HG02981 (cell line): Measurements from ENCODE around the gene SEMA6B.
"Not testable (repeated sequence)": the region's sequence is repeated elsewhere in the genome, so short reads cannot be mapped to it uniquely, and the experiment has no call there.

Source experiments
- ATAC-seq: cut with Tn5 transposase; IDR thresholded peaks from one replicate; pipeline ENCODE4 v1.9.1; 2021; ENCODE audit warnings: mild to moderate bottlenecking, moderate library complexity; ENCODE audit not compliant: unreplicated experiment

Gene SEMA6B, protein sequence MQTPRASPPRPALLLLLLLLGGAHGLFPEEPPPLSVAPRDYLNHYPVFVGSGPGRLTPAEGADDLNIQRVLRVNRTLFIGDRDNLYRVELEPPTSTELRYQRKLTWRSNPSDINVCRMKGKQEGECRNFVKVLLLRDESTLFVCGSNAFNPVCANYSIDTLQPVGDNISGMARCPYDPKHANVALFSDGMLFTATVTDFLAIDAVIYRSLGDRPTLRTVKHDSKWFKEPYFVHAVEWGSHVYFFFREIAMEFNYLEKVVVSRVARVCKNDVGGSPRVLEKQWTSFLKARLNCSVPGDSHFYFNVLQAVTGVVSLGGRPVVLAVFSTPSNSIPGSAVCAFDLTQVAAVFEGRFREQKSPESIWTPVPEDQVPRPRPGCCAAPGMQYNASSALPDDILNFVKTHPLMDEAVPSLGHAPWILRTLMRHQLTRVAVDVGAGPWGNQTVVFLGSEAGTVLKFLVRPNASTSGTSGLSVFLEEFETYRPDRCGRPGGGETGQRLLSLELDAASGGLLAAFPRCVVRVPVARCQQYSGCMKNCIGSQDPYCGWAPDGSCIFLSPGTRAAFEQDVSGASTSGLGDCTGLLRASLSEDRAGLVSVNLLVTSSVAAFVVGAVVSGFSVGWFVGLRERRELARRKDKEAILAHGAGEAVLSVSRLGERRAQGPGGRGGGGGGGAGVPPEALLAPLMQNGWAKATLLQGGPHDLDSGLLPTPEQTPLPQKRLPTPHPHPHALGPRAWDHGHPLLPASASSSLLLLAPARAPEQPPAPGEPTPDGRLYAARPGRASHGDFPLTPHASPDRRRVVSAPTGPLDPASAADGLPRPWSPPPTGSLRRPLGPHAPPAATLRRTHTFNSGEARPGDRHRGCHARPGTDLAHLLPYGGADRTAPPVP

DNA sequence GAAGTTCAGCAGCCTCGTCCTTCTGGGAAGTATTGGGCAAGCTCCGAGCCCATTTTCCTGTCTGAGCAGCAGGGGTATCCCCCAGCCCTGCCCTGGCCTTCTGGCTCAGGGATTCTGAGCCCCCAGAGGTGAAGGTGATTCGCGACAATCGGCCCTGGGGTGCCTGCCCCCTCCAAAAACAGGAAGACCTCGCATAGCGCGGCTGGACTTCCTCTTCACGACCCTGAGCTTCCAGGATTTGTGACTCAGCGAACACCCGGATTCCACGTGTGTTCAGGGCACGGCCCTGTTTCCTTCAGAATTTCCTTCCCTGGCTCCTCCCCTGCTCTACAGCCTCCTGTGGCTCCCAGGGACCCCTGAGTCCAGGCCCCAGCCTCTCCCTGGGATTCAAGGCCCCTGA, at the start of gene SEMA6B:
Gene SEMA6B, minus strand, starts transcription at position 116 of the 400 bp plus-strand sequence. CDS start 1,227 bp downstream, outside the sequence.
- ATAC-seq: no peak

- ATAC-seq: no peak
Measured at GRCh38 chr19:4606921-4607678, 47.6 kb upstream of the SEMA6B start.

DNA sequence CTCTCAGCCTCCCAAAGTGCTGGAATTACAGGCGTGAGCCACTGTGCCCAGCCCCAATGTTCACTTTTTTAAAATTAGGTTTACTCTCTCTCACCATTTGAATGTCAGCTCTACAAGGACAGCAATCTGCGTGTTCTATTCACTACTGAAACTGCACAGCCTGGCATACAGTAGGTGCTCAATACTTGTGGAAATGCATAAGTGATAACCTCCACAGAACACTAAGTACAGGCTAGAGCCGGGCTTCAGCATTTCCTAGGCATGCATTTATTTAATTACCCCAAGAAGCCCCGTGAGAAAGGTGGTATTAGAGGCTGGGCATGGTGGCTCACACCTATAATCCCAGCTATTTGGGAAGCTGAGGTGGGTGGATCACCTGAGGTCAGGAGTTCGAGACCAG, 46.7 kb upstream of the SEMA6B start:
- ATAC-seq: no peak

DNA sequence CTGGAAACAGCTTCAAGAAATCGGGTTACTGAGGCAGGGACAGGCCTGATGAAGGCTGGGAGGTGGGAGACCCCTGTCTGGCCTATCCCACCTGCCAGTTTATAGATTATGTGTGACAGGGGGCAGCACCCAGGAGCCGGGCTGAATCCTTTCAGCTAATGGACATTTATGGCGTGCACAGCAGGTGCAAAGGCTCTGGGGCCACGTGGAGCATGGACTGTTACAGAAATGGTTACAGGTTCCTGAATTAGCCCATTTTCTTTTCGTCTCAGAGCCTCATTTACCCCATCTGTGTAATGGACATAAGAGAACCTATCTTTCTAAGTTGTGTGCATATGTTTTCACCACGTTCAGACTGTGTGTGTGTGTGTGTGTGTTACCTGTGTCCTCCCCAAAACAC, 45.4 kb upstream of the SEMA6B start:
- no peak for ATAC-seq

GRCh38 chr19:4602915-4603314, 43.4 kb upstream of the SEMA6B start:
- ATAC-seq: no peak

GRCh38 chr19:4602173-4602788, 42.8 kb upstream of the SEMA6B start:
- no peak for ATAC-seq

- ATAC-seq: no peak
Measured at GRCh38 chr19:4600893-4601292, 41.4 kb upstream of the SEMA6B start.

- no peak for ATAC-seq
Measured at GRCh38 chr19:4600082-4600481, 40.6 kb upstream of the SEMA6B start.

DNA sequence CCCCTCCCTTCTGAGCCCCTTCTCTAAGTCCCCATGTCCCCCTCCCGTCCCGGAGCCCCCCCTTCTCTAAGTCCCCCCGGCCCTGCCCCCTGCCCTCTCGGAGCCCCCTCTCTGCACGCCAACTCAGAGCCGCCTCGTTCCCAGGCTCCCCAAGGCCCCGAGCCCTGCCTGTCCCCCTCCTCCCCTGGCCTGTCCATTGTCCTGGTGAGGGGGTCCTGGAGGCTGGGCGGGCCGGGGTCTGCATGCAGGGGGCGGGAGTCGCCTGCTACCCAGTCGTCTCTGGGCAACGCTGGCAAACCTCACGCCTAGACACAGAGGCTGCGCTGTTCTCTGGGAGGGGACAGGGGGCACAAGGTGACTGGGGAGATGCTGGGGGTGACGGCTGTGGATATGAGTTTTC, 39.2 kb upstream of the SEMA6B start:
- ATAC-seq: no peak

DNA sequence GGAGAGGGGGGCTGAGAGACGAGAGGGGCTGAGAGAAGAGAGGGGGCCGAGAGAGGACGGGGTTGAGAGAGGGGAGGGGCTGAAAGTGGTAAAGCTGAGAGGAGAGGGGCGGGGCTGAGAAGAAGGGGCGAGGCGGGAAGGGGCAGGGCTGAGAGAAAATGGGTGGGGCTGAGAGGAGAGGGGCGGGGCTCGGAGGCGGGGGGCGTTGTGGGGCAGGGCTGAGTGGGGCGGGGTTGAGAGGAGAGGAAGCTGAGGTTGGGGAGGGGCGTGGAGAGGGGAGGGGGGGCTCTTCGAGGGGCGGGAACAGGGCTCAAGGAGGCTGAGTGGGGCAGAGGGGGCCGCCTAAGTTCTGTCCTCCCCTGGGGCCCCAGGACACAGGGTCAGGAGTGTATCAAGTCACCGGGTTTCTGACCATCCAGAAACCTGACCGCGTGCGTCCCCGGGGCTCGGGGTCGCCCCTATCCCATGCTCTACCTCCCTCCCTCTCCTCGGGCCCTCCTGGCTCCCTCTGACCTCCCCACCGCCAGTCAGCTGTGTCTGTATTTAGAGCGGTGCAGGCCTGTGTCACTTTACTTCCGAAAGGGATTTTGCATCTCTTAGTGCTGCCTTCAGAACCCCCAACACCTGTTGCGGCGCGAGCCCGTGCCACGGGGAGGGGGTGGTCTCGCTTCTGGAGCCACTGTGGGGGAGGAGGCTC, 38.6 kb upstream of the SEMA6B start:
- no peak for ATAC-seq

DNA sequence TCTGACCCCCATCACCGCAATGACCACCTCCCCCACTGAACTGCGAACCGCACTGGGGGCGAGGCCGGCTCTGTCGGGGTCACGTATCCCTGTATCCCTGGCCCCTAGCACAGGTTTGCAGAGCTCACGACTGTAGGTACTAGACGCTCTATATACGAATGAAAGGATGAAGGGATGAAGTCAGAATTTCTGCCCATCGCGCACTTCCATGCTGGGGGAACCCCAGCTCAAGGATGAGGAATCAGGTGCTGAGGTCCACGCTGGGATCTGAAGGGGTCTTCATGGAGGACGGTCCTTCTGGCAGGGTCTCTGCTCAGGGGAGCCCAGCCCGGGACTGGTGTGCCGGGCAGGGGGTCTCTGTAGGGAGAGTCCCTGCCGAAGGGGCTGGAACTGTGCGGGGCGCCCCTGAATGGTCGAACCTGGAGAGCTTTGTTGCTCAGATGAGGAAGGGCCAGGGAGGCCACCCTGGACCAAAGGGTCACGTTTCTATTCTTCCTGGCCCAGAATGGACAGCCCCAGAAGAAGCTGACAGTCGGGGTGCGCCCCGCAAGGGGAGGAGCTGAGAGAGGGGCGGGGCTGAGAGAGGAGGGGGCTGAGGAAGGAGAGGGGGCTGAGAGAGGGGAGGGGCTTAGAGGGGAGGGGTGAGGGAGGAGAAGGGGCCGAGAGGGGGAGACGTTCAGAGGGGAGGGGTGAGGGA, 37.9 kb upstream of the SEMA6B start:
- no peak for ATAC-seq

GRCh38 chr19:4596033-4596904, 36.8 kb upstream of the SEMA6B start:
- ATAC-seq: no peak

DNA sequence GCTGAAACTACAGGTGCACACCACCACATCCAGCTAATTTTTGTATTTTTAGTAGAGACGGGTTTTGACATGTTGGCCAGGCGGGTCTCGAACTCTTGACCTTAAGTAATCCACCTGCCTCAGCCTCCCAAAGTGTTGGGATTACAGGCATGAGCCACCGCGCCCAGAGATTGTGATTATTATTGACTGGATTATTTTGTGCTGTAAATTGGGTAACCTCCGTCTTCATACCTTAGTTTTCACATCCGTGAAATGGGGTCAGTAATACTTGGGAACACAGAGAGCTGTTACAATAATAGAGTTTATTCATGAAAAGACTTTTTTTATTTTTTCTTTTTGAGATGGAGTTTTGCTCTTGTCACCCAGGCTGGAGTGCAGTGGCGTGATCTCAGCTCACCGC, 35.7 kb upstream of the SEMA6B start:
- ATAC-seq: not testable (repeated sequence)

DNA sequence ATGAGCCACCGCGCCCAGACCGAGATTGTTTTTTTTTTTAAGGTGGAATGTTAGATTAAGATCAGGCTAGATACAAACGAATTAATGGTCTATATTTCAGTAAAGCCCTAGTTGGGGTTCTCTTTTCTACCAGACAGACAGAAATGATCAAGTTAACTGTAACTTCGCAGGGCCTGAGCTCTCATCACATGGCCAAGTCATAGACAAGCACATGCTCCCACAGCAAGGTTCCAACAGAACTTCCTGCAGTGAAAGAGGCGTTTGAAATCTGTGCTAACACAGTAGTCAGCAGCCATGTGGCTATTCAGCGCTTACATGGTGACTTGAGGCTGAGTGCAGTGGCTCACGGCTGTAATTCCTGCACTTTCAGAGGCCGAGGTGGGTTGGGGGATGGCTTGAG, 34.7 kb upstream of the SEMA6B start:
- no peak for ATAC-seq

- no peak for ATAC-seq
Measured at GRCh38 chr19:4593409-4593851, 33.9 kb upstream of the SEMA6B start.

DNA sequence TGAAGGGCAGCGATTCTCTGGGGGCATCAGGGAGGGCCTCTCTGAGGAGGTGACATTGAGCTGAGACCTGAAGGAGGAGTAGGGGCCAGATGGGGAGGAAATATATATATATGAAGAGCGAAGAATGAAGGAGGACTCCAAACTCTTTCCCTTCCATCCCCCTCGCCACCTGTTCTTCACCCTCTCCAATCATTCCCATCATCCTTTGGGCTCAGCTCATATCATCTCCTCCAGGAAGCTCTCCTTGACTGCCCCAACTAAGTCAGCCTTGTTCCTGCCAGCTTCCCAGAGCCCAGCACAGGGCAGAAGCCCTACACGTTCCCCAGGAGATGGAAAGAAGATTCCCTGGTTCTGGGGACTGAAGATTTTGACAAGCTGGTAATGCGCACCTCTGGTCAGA, 33.0 kb upstream of the SEMA6B start:
- no peak for ATAC-seq

DNA sequence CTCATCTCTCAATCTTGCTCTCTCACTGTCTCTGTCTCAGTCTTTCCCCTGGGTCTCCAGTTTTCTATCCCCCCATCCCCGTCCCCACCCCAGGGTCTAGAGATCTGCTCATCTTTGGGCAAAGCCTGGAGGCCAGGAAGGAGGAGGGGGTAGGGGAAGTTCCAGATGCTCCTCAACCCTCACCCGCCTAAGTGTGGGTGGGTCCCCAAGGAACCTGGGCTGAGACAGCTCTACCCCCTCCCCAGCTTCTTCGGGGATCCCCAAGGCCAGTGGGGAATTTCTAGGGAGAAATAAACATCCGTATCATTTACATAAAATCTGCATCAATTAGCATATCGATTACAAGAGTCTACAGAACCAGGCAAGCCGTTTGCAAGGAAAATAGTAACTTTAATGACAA, 31.8 kb upstream of the SEMA6B start:
- no peak for ATAC-seq

DNA sequence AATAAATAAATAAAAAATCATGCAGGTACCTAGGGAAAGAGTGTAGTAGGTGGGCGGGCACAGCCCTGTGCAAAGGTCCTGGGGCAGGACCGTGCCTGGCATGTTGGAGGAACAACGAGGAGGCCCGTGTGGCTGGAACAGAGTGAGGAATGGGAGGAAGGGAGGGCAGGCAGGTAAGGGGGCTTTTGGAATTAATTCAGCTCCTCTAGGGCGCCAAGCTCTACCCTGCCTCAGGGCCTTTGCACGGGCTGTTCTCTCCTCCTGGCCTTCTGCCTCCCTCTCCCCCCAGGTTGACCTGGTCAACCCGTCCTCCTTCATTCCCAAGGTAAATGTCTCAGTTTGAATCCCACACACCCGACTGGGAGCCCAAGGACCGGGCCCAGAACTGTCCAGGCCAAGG, 31.1 kb upstream of the SEMA6B start:
- no peak for ATAC-seq
